ENCODE data around the gene ADH7. TPM values are rescaled to one million over a fixed set of nuclear protein-coding genes. Genes with fewer than 3 reads are reported as not detected.
"Not testable (repeated sequence)": the region's sequence is repeated elsewhere in the genome, so short reads cannot be mapped to it uniquely, and the experiment has no call there.

Gene ADH7
- polyA plus RNA-seq, 3 donors, result not detected

GRCh38 chr4:99378876-99379275, 56.3 kb downstream of the ADH7 start:
- no CpG with 5 or more reads among the region's 3 CpGs for WGBS (ENCODE audit: insufficient coverage)
- Mint-ChIP-seq H3K4me1 (no peaks in the 10 kb centered on the region), H3K27me3 (ENCODE audit: low read depth in 3 of 3) (peaks cover 0 to 2% (median 0%) of the 10 kb centered on the region in 3 donors), H3K4me3 (no peak overlapping the region), H3K9me3 (peaks cover 0 to 19% (median 9%) of the 10 kb centered on the region in 7 donors), H3K36me3 (no peaks in the 10 kb centered on the region), H3K27ac (no peak overlapping the region)
- intact Hi-C loops (cut with micrococcal nuclease), result no loop called here
- no peaks in the 10 kb centered on the region for H3K36me3 ChIP-seq (replicated peaks in 1 of 2; ENCODE audit: control insufficient read depth in 1 of 2, insufficient read depth in 2 of 2, low read length in 2 of 2)
- H3K4me3 ChIP-seq (replicated peaks in 1 of 3; ENCODE audit: low read depth in 2 of 3, low read length in 3 of 3), result no peak overlapping the region
- H3K9me3 ChIP-seq (replicated peaks in 1 of 2; ENCODE audit: control insufficient read depth in 1 of 2, insufficient read depth in 1 of 2, low read length in 2 of 2), result peaks cover 0 to 6% of the 10 kb centered on the region in 2 donors
- no peaks in the 10 kb centered on the region for H4K20me1 ChIP-seq (ENCODE audit: insufficient read depth, low read length)
- no peak overlapping the region for H3K4me2 ChIP-seq (replicated peaks; ENCODE audit: extremely low read depth, low read length, poor library complexity, severe bottlenecking)
- TF ChIP-seq, protein P1, sequence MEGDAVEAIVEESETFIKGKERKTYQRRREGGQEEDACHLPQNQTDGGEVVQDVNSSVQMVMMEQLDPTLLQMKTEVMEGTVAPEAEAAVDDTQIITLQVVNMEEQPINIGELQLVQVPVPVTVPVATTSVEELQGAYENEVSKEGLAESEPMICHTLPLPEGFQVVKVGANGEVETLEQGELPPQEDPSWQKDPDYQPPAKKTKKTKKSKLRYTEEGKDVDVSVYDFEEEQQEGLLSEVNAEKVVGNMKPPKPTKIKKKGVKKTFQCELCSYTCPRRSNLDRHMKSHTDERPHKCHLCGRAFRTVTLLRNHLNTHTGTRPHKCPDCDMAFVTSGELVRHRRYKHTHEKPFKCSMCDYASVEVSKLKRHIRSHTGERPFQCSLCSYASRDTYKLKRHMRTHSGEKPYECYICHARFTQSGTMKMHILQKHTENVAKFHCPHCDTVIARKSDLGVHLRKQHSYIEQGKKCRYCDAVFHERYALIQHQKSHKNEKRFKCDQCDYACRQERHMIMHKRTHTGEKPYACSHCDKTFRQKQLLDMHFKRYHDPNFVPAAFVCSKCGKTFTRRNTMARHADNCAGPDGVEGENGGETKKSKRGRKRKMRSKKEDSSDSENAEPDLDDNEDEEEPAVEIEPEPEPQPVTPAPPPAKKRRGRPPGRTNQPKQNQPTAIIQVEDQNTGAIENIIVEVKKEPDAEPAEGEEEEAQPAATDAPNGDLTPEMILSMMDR (IDR thresholded peaks at IDR 0.05), result no peak
- no peak for DNase-seq
- H2AFZ ChIP-seq (ENCODE audit: insufficient read depth, low read depth, low read length, poor library complexity, severe bottlenecking), result no peak overlapping the region
- H3K27ac ChIP-seq (ENCODE audit: low read depth in 1 of 2, low read length in 2 of 2), result no peak overlapping the region
- no peaks in the 10 kb centered on the region for H3K27me3 ChIP-seq (ENCODE audit: control insufficient read depth in 2 of 2, insufficient read depth in 2 of 2, low read length in 2 of 2)
- H3K9ac ChIP-seq (ENCODE audit: insufficient read depth, low read length, poor library complexity, severe bottlenecking), result no peak overlapping the region
- H3K79me2 ChIP-seq (ENCODE audit: insufficient read depth, low read length), result no peaks in the 10 kb centered on the region
- no peaks in the 10 kb centered on the region for H3K4me1 ChIP-seq (ENCODE audit: control insufficient read depth in 1 of 2, insufficient read depth in 2 of 2, low read length in 2 of 2)

DNA sequence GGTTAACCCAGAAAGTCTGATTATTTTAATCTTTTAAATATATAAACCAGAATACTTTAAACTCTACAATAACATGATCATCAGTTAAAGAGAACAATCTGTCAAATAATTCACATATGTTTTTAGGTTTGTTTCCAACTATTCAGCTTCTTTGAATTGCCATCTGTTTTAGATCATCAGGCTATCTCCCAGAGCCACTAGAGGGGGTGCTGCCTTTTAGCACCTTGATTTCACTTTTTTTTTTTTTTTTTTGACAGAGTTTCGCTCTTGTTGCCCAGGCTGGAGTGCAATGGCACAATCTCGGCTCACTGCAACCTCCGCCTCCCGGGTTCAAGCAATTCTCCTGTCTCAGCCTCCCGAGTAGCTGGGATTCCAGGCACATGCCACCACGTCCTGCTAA, 57.8 kb downstream of the ADH7 start:
- WGBS (ENCODE audit: insufficient coverage), result no CpG with 5 or more reads among the region's 6 CpGs
- intact Hi-C loops (cut with micrococcal nuclease); H3K27ac Mint-ChIP-seq: not testable (repeated sequence)

GRCh38 chr4:99372464-99372863, 62.7 kb downstream of the ADH7 start:
- WGBS (ENCODE audit: insufficient coverage), result 100% methylated on average over 1 of the region's 2 CpGs
- peaks cover 7 to 26% (median 11%) of the 10 kb centered on the region in 7 donors for H3K9me3 Mint-ChIP-seq

More for the DNA sequence above, 57.8 kb downstream of the ADH7 start:
- H3K9ac ChIP-seq (ENCODE audit: insufficient read depth, low read length, poor library complexity, severe bottlenecking); H4K20me1 ChIP-seq (ENCODE audit: insufficient read depth, low read length); H3K4me1 Mint-ChIP-seq; H3K36me3 Mint-ChIP-seq; H2AFZ ChIP-seq (ENCODE audit: insufficient read depth, low read depth, low read length, poor library complexity, severe bottlenecking); H3K4me3 Mint-ChIP-seq; H3K4me3 ChIP-seq (replicated peaks in 1 of 3; ENCODE audit: low read depth in 2 of 3, low read length in 3 of 3); H3K4me2 ChIP-seq (replicated peaks; ENCODE audit: extremely low read depth, low read length, poor library complexity, severe bottlenecking); H3K27me3 Mint-ChIP-seq (ENCODE audit: low read depth in 3 of 3); H3K4me1 ChIP-seq (ENCODE audit: control insufficient read depth in 1 of 2, insufficient read depth in 2 of 2, low read length in 2 of 2); H3K27me3 ChIP-seq (ENCODE audit: control insufficient read depth in 2 of 2, insufficient read depth in 2 of 2, low read length in 2 of 2); H3K27ac ChIP-seq (ENCODE audit: low read depth in 1 of 2, low read length in 2 of 2); H3K79me2 ChIP-seq (ENCODE audit: insufficient read depth, low read length); H3K9me3 ChIP-seq (replicated peaks in 1 of 2; ENCODE audit: control insufficient read depth in 1 of 2, insufficient read depth in 1 of 2, low read length in 2 of 2); DNase-seq; H3K36me3 ChIP-seq (replicated peaks in 1 of 2; ENCODE audit: control insufficient read depth in 1 of 2, insufficient read depth in 2 of 2, low read length in 2 of 2): not testable (repeated sequence)
- H3K9me3 Mint-ChIP-seq, result peaks cover 5 to 23% (median 9%) of the 10 kb centered on the region in 7 donors

DNA sequence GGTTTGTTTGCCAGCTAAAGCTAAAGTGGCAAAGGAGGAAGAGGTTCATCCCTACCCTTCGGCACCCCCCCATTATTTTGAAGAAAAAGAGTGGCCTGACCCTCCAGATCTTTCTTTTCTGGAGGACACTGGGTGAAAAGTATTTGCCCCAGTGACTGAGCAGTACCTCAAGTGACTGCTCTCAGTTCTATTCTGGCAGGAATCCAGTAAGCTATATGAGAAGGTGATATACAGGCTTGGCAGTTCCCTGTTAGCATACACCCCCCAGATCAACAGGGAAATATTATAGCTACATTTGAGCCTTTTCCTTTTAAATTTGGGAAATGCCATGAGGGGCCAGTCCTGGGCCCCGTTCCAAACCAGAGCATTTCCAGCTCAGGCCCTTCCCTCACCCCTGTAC, 67.3 kb downstream of the ADH7 start:
- H2AFZ ChIP-seq (ENCODE audit: insufficient read depth, low read depth, low read length, poor library complexity, severe bottlenecking); H3K79me2 ChIP-seq (ENCODE audit: insufficient read depth, low read length); intact Hi-C loops (cut with micrococcal nuclease); H3K4me1 ChIP-seq (ENCODE audit: control insufficient read depth in 1 of 2, insufficient read depth in 2 of 2, low read length in 2 of 2); H3K27ac ChIP-seq (ENCODE audit: low read depth in 1 of 2, low read length in 2 of 2); H4K20me1 ChIP-seq (ENCODE audit: insufficient read depth, low read length); DNase-seq; H3K9ac ChIP-seq (ENCODE audit: insufficient read depth, low read length, poor library complexity, severe bottlenecking); H3K4me3 ChIP-seq (replicated peaks in 1 of 3; ENCODE audit: low read depth in 2 of 3, low read length in 3 of 3); H3K27me3 ChIP-seq (ENCODE audit: control insufficient read depth in 2 of 2, insufficient read depth in 2 of 2, low read length in 2 of 2); H3K27me3 Mint-ChIP-seq (ENCODE audit: low read depth in 3 of 3); H3K4me1 Mint-ChIP-seq; H3K36me3 ChIP-seq (replicated peaks in 1 of 2; ENCODE audit: control insufficient read depth in 1 of 2, insufficient read depth in 2 of 2, low read length in 2 of 2); H3K4me2 ChIP-seq (replicated peaks; ENCODE audit: extremely low read depth, low read length, poor library complexity, severe bottlenecking); H3K36me3 Mint-ChIP-seq; H3K4me3 Mint-ChIP-seq: not testable (repeated sequence)
- H3K9me3 ChIP-seq (replicated peaks in 1 of 2; ENCODE audit: control insufficient read depth in 1 of 2, insufficient read depth in 1 of 2, low read length in 2 of 2), result peaks cover 0 to 10% of the 10 kb centered on the region in 2 donors
- Mint-ChIP-seq H3K27ac (peak overlapping the region in 1 of 7 donors; percentile 50), H3K9me3 (peaks cover under 1 to 14% (median 6%) of the 10 kb centered on the region in 7 donors)
- 89% methylated on average over 1 of the region's 2 CpGs for WGBS (ENCODE audit: insufficient coverage)

More at GRCh38 chr4:99372464-99372863, 62.7 kb downstream of the ADH7 start:
- H3K4me3 Mint-ChIP-seq; H4K20me1 ChIP-seq (ENCODE audit: insufficient read depth, low read length); intact Hi-C loops (cut with micrococcal nuclease); H3K4me3 ChIP-seq (replicated peaks in 1 of 3; ENCODE audit: low read depth in 2 of 3, low read length in 3 of 3); H3K27ac ChIP-seq (ENCODE audit: low read depth in 1 of 2, low read length in 2 of 2); H3K9ac ChIP-seq (ENCODE audit: insufficient read depth, low read length, poor library complexity, severe bottlenecking); H3K4me2 ChIP-seq (replicated peaks; ENCODE audit: extremely low read depth, low read length, poor library complexity, severe bottlenecking); H3K36me3 Mint-ChIP-seq; H3K27ac Mint-ChIP-seq; H3K4me1 ChIP-seq (ENCODE audit: control insufficient read depth in 1 of 2, insufficient read depth in 2 of 2, low read length in 2 of 2); H3K4me1 Mint-ChIP-seq; H3K27me3 ChIP-seq (ENCODE audit: control insufficient read depth in 2 of 2, insufficient read depth in 2 of 2, low read length in 2 of 2); H3K79me2 ChIP-seq (ENCODE audit: insufficient read depth, low read length); H3K27me3 Mint-ChIP-seq (ENCODE audit: low read depth in 3 of 3); DNase-seq; H2AFZ ChIP-seq (ENCODE audit: insufficient read depth, low read depth, low read length, poor library complexity, severe bottlenecking); H3K36me3 ChIP-seq (replicated peaks in 1 of 2; ENCODE audit: control insufficient read depth in 1 of 2, insufficient read depth in 2 of 2, low read length in 2 of 2): not testable (repeated sequence)
- H3K9me3 ChIP-seq (replicated peaks in 1 of 2; ENCODE audit: control insufficient read depth in 1 of 2, insufficient read depth in 1 of 2, low read length in 2 of 2), result peaks cover 0 to 16% of the 10 kb centered on the region in 2 donors
